GM12892 (cell line): ENCODE measurements around the gene NACC2.
A peak's percentile ranks its signal among the peaks of the same experiment; 100 is the strongest.

Experiments
- DNase-seq: peaks from one replicate; pipeline ENCODE4 v3.0.0; 2011; ENCODE audit not compliant: insufficient read length
- FAIRE-seq: peaks from 2 replicates; lab custom pipeline; 2011; peaks lifted over from hg19 to GRCh38; lab: Jason Lieb, UNC
- POLR2A ChIP-seq: IDR thresholded peaks from 2 replicates; pipeline ENCODE4 v1.6.1; 2011; ENCODE audit warnings: low read depth, low read length, control low read depth
- POLR2AphosphoS5 ChIP-seq: IDR thresholded peaks from 2 replicates; pipeline ENCODE4 v1.6.1; 2011; ENCODE audit warnings: low read depth, low read length, control low read depth
- TAF1 ChIP-seq: IDR thresholded peaks from 2 replicates; pipeline ENCODE4 v1.6.1; 2011; ENCODE audit warnings: low read depth, mild to moderate bottlenecking, control low read depth, low read length, borderline replicate concordance

NACC2 gene

GRCh38 chr9:136124976-136125692 lies 30.0 kb upstream of the NACC2 start:
- FAIRE-seq (no peak), DNase-seq (no peak)
- no peak for TF ChIP-seq POLR2A
- no peak for TF ChIP-seq POLR2AphosphoS5
- no peak for TF ChIP-seq TAF1

- DNase-seq (peak; percentile 85), FAIRE-seq (peak; percentile 87)
- TF ChIP-seq POLR2AphosphoS5 (no peak), TAF1 (no peak), POLR2A (no peak)
Measured at GRCh38 chr9:136122425-136123383, 27.6 kb upstream of the NACC2 start.

GRCh38 chr9:136121801-136122200 lies 26.7 kb upstream of the NACC2 start:
- TF ChIP-seq POLR2AphosphoS5 (no peak), TAF1 (no peak), POLR2A (no peak)
- FAIRE-seq (no peak), DNase-seq (no peak)

- no peak for DNase-seq
- no peak for FAIRE-seq
- no peak for TF ChIP-seq TAF1
- no peak for TF ChIP-seq POLR2AphosphoS5
- no peak for TF ChIP-seq POLR2A
Measured at GRCh38 chr9:136120438-136120844, 25.4 kb upstream of the NACC2 start.

- no peak for FAIRE-seq
- DNase-seq: no peak
- TF ChIP-seq TAF1 (no peak), POLR2AphosphoS5 (no peak), POLR2A (no peak)
Measured at GRCh38 chr9:136119883-136120393, 24.8 kb upstream of the NACC2 start.

GRCh38 chr9:136119061-136119882 lies 24.2 kb upstream of the NACC2 start:
- no peak; the same call in 1 of the 2 replicates for TF ChIP-seq POLR2A
- TF ChIP-seq TAF1: peak; percentile 48; the same call in 1 of the 2 replicates
- TF ChIP-seq POLR2AphosphoS5: no peak
- FAIRE-seq (peak; percentile 53), DNase-seq (no peak)

GRCh38 chr9:136118320-136119060 lies 23.4 kb upstream of the NACC2 start, which contains the start of gene TMEM250:
Gene TMEM250 (minus strand): TSS chr9:136118875. CDS start chr9:136116900, 1,975 bp downstream.
- FAIRE-seq (peak; percentile 100), DNase-seq (peak; percentile 96)
- no peak for TF ChIP-seq TAF1
- TF ChIP-seq POLR2A: 0 out of 2 replicates have a peak, but pooled peaks have one; percentile 74
- TF ChIP-seq POLR2AphosphoS5: peak; percentile 70; the same call in 1 of the 2 replicates

GRCh38 chr9:136117916-136118319 lies 22.8 kb upstream of the NACC2 start:
- no peak for DNase-seq
- no peak for FAIRE-seq
- TF ChIP-seq TAF1 (no peak), POLR2A (peak; percentile 8; the same call in 1 of the 2 replicates)

- DNase-seq (no peak), FAIRE-seq (peak; percentile 87)
- TF ChIP-seq POLR2AphosphoS5 (no peak), POLR2A (peak; percentile 57; the same call in 1 of the 2 replicates)
Measured at GRCh38 chr9:136117291-136117915, 22.3 kb upstream of the NACC2 start.
